HEK293T (cell line): ENCODE data around the gene CCDC57.

Experiments used
- FOXA1 ChIP-seq: fragments of 450-650 bp; IDR thresholded peaks from 2 replicates; pipeline ENCODE4 v1.6.1; 2016; ENCODE audit warnings: mild to moderate bottlenecking
- FOXM1 ChIP-seq: fragments of 450-650 bp; IDR thresholded peaks from 2 replicates; pipeline ENCODE4 v1.6.1; 2017; ENCODE audit warnings: mild to moderate bottlenecking, borderline replicate concordance

DNA sequence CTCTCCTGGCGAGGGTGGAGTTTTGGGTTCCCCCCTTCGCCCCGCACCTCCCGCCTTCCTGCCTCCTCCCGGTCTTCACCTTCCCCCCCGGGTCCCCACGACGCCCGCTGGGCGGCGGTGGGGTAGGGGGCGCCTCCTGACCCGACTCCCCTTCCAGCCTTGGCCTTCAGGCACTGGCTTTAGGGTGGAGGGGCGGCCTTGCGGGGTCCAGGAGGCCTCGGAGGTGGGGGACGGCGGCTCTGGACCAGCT is 18.6 kb upstream of the CCDC57 start:
- TF ChIP-seq FOXM1 (no peak), FOXA1 (no peak)
